RWPE2 (cell line): Measurements from ENCODE around the gene NEURL3.

ENCODE experiments used
- ATAC-seq: fragments of 200-7000 bp; cut with Tn5 transposase; 3 replicates; pipeline ENCODE4 v1.9.1; 2021; ENCODE audit warnings: low read depth
- DNase-seq: peaks from one replicate; pipeline ENCODE4 v3.0.0-alpha.2; 2020; ENCODE audit warnings: low spot score
- H3K27ac ChIP-seq: fragments of 450-650 bp; 2 replicates; pipeline ENCODE4 v1.5.1; 2017; ENCODE audit warnings: mild to moderate bottlenecking; ENCODE audit not compliant: poor library complexity, severe bottlenecking
- H3K27me3 ChIP-seq: fragments of 250-450 bp; sonication (Bioruptor Pico); 2 replicates; pipeline ENCODE4 v1.5.1; 2021; ENCODE audit warnings: mild to moderate bottlenecking, moderate library complexity; ENCODE audit not compliant: insufficient read depth, poor library complexity, severe bottlenecking
- H3K36me3 ChIP-seq: fragments of 250-450 bp; sonication (Bioruptor Pico); 2 replicates; pipeline ENCODE4 v1.5.1; 2020; ENCODE audit warnings: low read depth, mild to moderate bottlenecking, moderate library complexity
- H3K4me1 ChIP-seq: fragments of 250-450 bp; sonication (Bioruptor Pico); 2 replicates; pipeline ENCODE4 v1.5.1; 2021; ENCODE audit warnings: mild to moderate bottlenecking, moderate library complexity; ENCODE audit not compliant: insufficient read depth, poor library complexity, severe bottlenecking
- H3K4me3 ChIP-seq: fragments of 250-450 bp; sonication (Bioruptor Pico); 2 replicates; pipeline ENCODE4 v1.5.1; 2021; ENCODE audit warnings: mild to moderate bottlenecking, moderate library complexity; ENCODE audit not compliant: severe bottlenecking
- H3K9me3 ChIP-seq: fragments of 250-450 bp; sonication (Bioruptor Pico); 2 replicates; pipeline ENCODE4 v1.5.1; 2021; ENCODE audit warnings: mild to moderate bottlenecking, moderate library complexity; ENCODE audit not compliant: severe bottlenecking
- CTCF ChIP-seq: fragments of 450-650 bp; IDR thresholded peaks from one replicate; pipeline ENCODE4 v1.5.1; 2017; ENCODE audit warnings: mild to moderate bottlenecking, moderate library complexity; ENCODE audit not compliant: poor library complexity, severe bottlenecking

Gene NEURL3

GRCh38 chr2:96520697-96521096 is 15.5 kb upstream of the NEURL3 start:
- H3K27me3 ChIP-seq = no peaks in the 10 kb centered on the region
- H3K9me3 ChIP-seq = peaks cover 3% of the 10 kb centered on the region
- DNase-seq (no peak), ATAC-seq (no peak)
- no peaks in the 10 kb centered on the region for H3K4me1 ChIP-seq
- no peak for TF ChIP-seq CTCF
- H3K36me3 ChIP-seq = no peaks in the 10 kb centered on the region
- H3K27ac ChIP-seq = no peak overlapping the region
- no peak overlapping the region for H3K4me3 ChIP-seq

GRCh38 chr2:96520231-96520630 is 15.1 kb upstream of the NEURL3 start:
- Histone ChIP-seq H3K27me3 (no peaks in the 10 kb centered on the region), H3K27ac (no peak overlapping the region), H3K36me3 (no peaks in the 10 kb centered on the region), H3K9me3 (peaks cover 3% of the 10 kb centered on the region), H3K4me1 (no peaks in the 10 kb centered on the region), H3K4me3 (no peak overlapping the region)
- no peak for DNase-seq
- no peak for TF ChIP-seq CTCF
- no peak for ATAC-seq

- H3K4me3 ChIP-seq = no peak overlapping the region
- ATAC-seq = no peak
- peaks cover 3% of the 10 kb centered on the region for H3K9me3 ChIP-seq
- H3K27me3 ChIP-seq = no peaks in the 10 kb centered on the region
- no peak for TF ChIP-seq CTCF
- H3K27ac ChIP-seq = no peak overlapping the region
- H3K4me1 ChIP-seq = no peaks in the 10 kb centered on the region
- no peaks in the 10 kb centered on the region for H3K36me3 ChIP-seq
- DNase-seq = no peak
These were observed 11.9 kb upstream of the NEURL3 start for GRCh38 chr2:96517079-96517478.

- H3K4me1 ChIP-seq = no peaks in the 10 kb centered on the region
- DNase-seq (peak; percentile 49), ATAC-seq (peak; percentile 61; the same call in 1 of the 3 replicates)
- TF ChIP-seq CTCF = no peak
- no peaks in the 10 kb centered on the region for H3K27me3 ChIP-seq
- H3K36me3 ChIP-seq = no peaks in the 10 kb centered on the region
- no peak overlapping the region for H3K27ac ChIP-seq
- no peak overlapping the region for H3K4me3 ChIP-seq
- peaks cover 3% of the 10 kb centered on the region for H3K9me3 ChIP-seq
These were observed 9.4 kb upstream of the NEURL3 start for GRCh38 chr2:96514521-96514920.

GRCh38 chr2:96512341-96512740 is 7.2 kb upstream of the NEURL3 start:
- Histone ChIP-seq H3K36me3 (no peaks in the 10 kb centered on the region), H3K4me1 (no peaks in the 10 kb centered on the region), H3K9me3 (peaks cover 2% of the 10 kb centered on the region), H3K4me3 (no peak overlapping the region), H3K27me3 (no peaks in the 10 kb centered on the region), H3K27ac (no peak overlapping the region)
- ATAC-seq = no peak
- no peak for TF ChIP-seq CTCF
- DNase-seq = no peak
